Nephron (organoid): ENCODE data around the gene IGSF6.
A peak's percentile ranks its signal among the peaks of the same experiment; 100 is the strongest.

Source experiments
- H3K27ac Mint-ChIP-seq, 3 experiments: 2 replicates each; pipeline ENCODE4 v1.8.0; 2020; ENCODE audit warnings: mixed read lengths in 3 of 3, mild to moderate bottlenecking in 2 of 3, moderate library complexity in 1 of 3
- H3K27me3 Mint-ChIP-seq: 2 replicates; pipeline ENCODE4 v1.8.0; 2021; ENCODE audit warnings: low read depth, mild to moderate bottlenecking, moderate library complexity, mixed read lengths
- H3K36me3 Mint-ChIP-seq: 2 replicates; pipeline ENCODE4 v1.8.0; 2020; ENCODE audit warnings: low read depth, mixed read lengths
- H3K4me1 Mint-ChIP-seq: 2 replicates; pipeline ENCODE4 v1.8.0; 2020; ENCODE audit warnings: mixed read lengths
- H3K4me3 Mint-ChIP-seq, 3 experiments: 2 replicates each; pipeline ENCODE4 v1.8.0; 2020; ENCODE audit warnings: mild to moderate bottlenecking in 3 of 3, mixed read lengths in 3 of 3, moderate library complexity in 2 of 3
- H3K9me3 Mint-ChIP-seq: 2 replicates; pipeline ENCODE4 v1.8.0; 2020; ENCODE audit warnings: mixed read lengths
- TF ChIP-seq, protein P1 (sequence below), 3 experiments: fragments of 200-600 bp; sonication (generic); IDR thresholded peaks; one replicate each; pipeline ENCODE4 v1.5.0; 2021; ENCODE audit warnings: antibody characterized with exemption in 3 of 3; ENCODE audit not compliant: unreplicated experiment in 3 of 3

Gene IGSF6

DNA sequence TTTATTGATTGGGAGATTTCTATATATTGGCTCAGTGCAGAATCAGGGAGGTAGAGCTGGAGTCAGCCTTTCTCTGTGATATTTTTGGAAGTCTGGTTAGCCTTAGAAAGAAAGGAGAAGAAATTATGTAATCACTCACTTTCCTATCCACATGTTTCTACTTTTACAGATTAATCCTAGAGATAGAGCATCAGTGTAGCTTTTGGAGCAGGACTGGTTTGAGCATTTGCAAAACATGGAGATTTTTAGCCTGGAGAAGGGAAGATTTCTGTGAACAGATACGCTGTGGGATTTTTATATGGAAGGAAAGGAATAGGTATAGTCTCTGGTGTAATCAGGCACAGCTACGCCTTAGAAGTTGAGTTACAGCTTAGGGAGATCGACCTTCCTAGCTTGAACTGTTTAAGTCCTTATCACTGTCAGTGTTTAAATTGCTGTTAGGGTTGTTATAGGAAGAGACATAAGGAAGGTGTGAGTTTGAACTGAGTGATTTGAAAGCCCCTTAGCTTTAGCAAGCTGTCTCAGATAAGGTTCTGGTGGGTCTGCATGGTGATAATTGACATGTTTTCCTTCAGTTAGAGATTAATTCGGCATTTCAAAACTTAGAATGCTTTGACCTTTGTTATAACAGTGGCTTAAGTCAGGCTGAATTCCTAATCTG lies 32.5 kb downstream of the IGSF6 start:
- TF ChIP-seq, protein P1, sequence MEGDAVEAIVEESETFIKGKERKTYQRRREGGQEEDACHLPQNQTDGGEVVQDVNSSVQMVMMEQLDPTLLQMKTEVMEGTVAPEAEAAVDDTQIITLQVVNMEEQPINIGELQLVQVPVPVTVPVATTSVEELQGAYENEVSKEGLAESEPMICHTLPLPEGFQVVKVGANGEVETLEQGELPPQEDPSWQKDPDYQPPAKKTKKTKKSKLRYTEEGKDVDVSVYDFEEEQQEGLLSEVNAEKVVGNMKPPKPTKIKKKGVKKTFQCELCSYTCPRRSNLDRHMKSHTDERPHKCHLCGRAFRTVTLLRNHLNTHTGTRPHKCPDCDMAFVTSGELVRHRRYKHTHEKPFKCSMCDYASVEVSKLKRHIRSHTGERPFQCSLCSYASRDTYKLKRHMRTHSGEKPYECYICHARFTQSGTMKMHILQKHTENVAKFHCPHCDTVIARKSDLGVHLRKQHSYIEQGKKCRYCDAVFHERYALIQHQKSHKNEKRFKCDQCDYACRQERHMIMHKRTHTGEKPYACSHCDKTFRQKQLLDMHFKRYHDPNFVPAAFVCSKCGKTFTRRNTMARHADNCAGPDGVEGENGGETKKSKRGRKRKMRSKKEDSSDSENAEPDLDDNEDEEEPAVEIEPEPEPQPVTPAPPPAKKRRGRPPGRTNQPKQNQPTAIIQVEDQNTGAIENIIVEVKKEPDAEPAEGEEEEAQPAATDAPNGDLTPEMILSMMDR (IDR thresholded peaks at IDR 0.05; ENCODE audit: unreplicated experiment in 3 of 3): no peak
- H3K27ac Mint-ChIP-seq: peak overlapping the region; percentile 27 to 66 (median 55)
- no peaks in the 10 kb centered on the region for H3K27me3 Mint-ChIP-seq
- peaks cover 9% of the 10 kb centered on the region for H3K4me1 Mint-ChIP-seq
- peaks cover 72% of the 10 kb centered on the region for H3K36me3 Mint-ChIP-seq
- H3K4me3 Mint-ChIP-seq: no peak overlapping the region
- H3K9me3 Mint-ChIP-seq: no peaks in the 10 kb centered on the region

DNA sequence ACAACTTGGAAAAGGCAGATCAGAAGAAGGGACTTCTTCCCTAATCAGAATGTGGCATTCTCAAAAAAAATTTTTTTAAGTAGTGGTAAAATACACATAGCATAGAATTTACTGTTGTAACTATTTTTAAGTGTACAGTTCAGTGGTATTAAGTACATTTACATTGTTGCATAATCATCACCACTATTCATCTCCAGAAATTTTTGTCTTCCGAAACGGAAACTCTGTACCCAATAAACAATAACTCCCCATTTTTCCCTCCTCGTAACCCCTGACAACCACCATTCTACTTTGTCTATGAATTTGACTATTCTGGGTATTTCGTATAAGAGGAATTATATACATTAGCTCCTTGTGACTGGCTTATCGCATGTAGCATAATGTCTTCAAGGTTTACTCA lies 34.1 kb downstream of the IGSF6 start:
- H3K27me3 Mint-ChIP-seq: no peaks in the 10 kb centered on the region
- peaks cover 6% of the 10 kb centered on the region for H3K4me1 Mint-ChIP-seq
- no peak overlapping the region for H3K4me3 Mint-ChIP-seq
- H3K36me3 Mint-ChIP-seq: peaks cover 63% of the 10 kb centered on the region
- TF ChIP-seq, protein P1 (IDR thresholded peaks at IDR 0.05; ENCODE audit: unreplicated experiment in 3 of 3): no peak
- peak overlapping the region in 1 of 3 experiments; percentile 1 for H3K27ac Mint-ChIP-seq
- no peaks in the 10 kb centered on the region for H3K9me3 Mint-ChIP-seq

DNA sequence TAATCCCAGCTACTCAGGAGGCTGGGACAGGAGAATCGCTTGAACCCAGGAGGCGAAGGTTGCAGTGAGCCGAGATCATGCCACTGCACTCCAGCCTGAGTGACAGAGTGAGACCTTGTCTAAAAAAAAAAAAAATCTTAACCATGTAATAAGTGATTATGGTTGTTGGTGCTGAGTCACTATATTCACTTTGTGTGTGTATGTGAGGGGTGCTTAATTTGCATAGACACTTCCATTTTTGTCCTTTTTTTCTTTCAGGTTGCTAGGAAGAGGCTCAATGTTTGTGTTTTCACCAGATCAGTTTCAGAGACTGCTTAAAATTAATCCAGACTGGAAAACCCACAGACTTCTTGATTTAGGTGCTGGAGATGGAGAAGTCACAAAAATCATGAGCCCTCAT lies 34.8 kb downstream of the IGSF6 start:
- H3K4me1 Mint-ChIP-seq: peaks cover 10% of the 10 kb centered on the region
- no peak overlapping the region for H3K4me3 Mint-ChIP-seq
- TF ChIP-seq, protein P1 (IDR thresholded peaks at IDR 0.05; ENCODE audit: unreplicated experiment in 3 of 3): no peak
- peaks cover 63% of the 10 kb centered on the region for H3K36me3 Mint-ChIP-seq
- H3K9me3 Mint-ChIP-seq: no peaks in the 10 kb centered on the region
- H3K27me3 Mint-ChIP-seq: no peaks in the 10 kb centered on the region
- peak overlapping the region in 1 of 3 experiments; percentile 50 for H3K27ac Mint-ChIP-seq

DNA sequence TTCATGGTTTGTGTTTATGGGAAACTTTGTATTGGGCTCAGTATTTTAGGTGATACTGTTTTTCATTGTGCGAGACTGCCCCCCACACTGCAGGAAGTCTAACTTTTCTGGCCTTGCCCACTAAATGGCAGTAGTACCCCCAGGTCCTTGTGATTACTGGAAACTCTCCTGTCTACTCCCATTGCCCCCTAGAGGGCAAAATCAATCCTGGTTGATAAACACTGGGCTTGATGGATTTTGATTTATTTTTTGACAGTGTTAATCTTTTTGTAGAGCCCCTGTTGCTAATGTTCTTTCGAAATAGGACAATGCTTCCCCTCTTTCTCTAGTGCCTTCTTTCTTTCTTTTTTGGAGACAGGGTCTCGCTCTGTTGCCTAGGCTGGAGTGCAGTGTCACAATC lies 37.5 kb downstream of the IGSF6 start:
- Mint-ChIP-seq H3K4me1 (peaks cover 27% of the 10 kb centered on the region), H3K27me3 (no peaks in the 10 kb centered on the region), H3K4me3 (no peak overlapping the region), H3K9me3 (no peaks in the 10 kb centered on the region), H3K27ac (peak overlapping the region in 2 of 3 experiments; percentile 32 to 50), H3K36me3 (peaks cover 50% of the 10 kb centered on the region)
- TF ChIP-seq, protein P1 (IDR thresholded peaks at IDR 0.05; ENCODE audit: unreplicated experiment in 3 of 3): no peak

DNA sequence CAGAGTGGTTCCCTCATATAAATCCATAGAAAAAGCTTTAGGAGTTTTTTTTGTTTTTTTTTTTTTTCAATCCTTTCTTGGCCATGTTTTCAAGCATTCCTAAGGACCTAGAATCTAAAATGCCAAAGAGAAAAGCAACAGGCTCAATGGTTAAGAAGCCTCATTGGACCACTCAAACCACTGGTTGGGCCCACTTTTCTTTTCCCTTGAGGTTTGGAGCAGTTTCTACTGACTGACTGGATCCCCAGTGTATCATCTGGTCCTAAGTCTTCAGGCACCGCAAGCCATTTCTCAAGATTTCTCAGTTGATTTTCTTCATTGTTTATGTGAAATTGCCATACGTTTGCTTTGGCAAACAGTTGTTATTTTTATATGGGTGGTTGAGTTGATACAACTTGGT lies 38.6 kb downstream of the IGSF6 start:
- H3K4me3 Mint-ChIP-seq: no peak overlapping the region
- peaks cover 33% of the 10 kb centered on the region for H3K4me1 Mint-ChIP-seq
- no peaks in the 10 kb centered on the region for H3K27me3 Mint-ChIP-seq
- H3K36me3 Mint-ChIP-seq: peaks cover 42% of the 10 kb centered on the region
- H3K27ac Mint-ChIP-seq: no peak overlapping the region
- H3K9me3 Mint-ChIP-seq: no peaks in the 10 kb centered on the region
- TF ChIP-seq, protein P1 (IDR thresholded peaks at IDR 0.05; ENCODE audit: unreplicated experiment in 3 of 3): no peak

DNA sequence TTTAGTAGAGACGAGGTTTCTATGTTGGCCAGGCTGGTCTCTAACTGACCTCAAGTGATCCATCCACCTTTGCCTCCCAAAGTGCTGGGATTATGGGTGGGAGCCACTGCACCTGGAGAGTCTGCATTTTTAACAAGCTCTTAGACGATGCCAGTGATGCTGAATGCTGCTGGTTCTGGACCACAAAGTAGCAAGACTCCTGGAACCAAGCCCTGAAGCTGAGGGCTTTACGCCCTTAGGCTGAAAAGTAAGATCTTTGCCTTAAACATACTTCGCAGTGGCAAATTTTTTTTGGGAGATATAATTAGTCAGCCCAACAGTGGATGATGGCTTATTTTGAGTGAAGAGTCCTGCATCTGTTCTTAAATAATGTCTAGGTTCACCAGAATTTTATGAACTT lies 39.0 kb downstream of the IGSF6 start:
- Mint-ChIP-seq H3K4me1 (peaks cover 37% of the 10 kb centered on the region), H3K36me3 (peaks cover 39% of the 10 kb centered on the region), H3K27ac (no peak overlapping the region), H3K4me3 (no peak overlapping the region), H3K9me3 (no peaks in the 10 kb centered on the region), H3K27me3 (no peaks in the 10 kb centered on the region)
- TF ChIP-seq, protein P1 (IDR thresholded peaks at IDR 0.05; ENCODE audit: unreplicated experiment in 3 of 3): no peak
